Right lobe of liver (tissue), 4 donors: Measurements from ENCODE around the gene LRP2.

Experiments used
- CTCF ChIP-seq, 4 donors: fragments of 200-600 bp in 3 of 4; fragments of 450-650 bp in 1 of 4; IDR thresholded peaks; one replicate each; pipeline versions ENCODE4 v1.5.1 to v1.8.0; 2016 to 2022; ENCODE audit warnings: antibody characterized with exemption in 4 of 4, mild to moderate bottlenecking in 2 of 4
- POLR2A ChIP-seq: fragments of 450-650 bp; IDR thresholded peaks from one replicate; pipeline ENCODE4 v1.6.1; 2017; ENCODE audit warnings: antibody characterized with exemption, mild to moderate bottlenecking
- donor health status: DM: no; HTN: no; CAD: no.
- donor health status: DM: no; HTN: no; CAD: no.
- donor health status: DM: no; HTN: yes; CAD: no.

- TF ChIP-seq CTCF (IDR thresholded peaks at IDR 0.05) = no peak
- no peak for TF ChIP-seq POLR2A
These were observed 3.7 kb upstream of the LRP2 start for GRCh38 chr2:169366066-169366465.
